HL-60 (cell line): ENCODE measurements around the gene NKAIN2.
"Not testable (repeated sequence)": the region's sequence is repeated elsewhere in the genome, so short reads cannot be mapped to it uniquely, and the experiment has no call there.

ENCODE experiments used
- DNase-seq, 2 experiments: peaks; one replicate each; pipeline ENCODE4 v3.0.0-alpha.2; 2010 to 2020; ENCODE audit warnings: low read depth in 1 of 2, low spot score in 1 of 2
- H3K27ac ChIP-seq: fragments of 250-450 bp; sonication (Bioruptor Pico); replicated peaks from 2 replicates; pipeline ENCODE4 v1.5.1; 2020; ENCODE audit warnings: mild to moderate bottlenecking, moderate library complexity
- H3K27me3 ChIP-seq: fragments of 250-450 bp; sonication (Bioruptor Pico); 2 replicates; pipeline ENCODE4 v1.5.1; 2021; ENCODE audit warnings: mild to moderate bottlenecking, moderate library complexity; ENCODE audit not compliant: insufficient read depth, poor library complexity, severe bottlenecking
- H3K4me3 ChIP-seq: replicated peaks from 2 replicates; pipeline ENCODE4 v1.5.1; 2011; ENCODE audit warnings: mild to moderate bottlenecking, control low read depth, low read length; ENCODE audit not compliant: insufficient read depth
- GABPA ChIP-seq: IDR thresholded peaks from 2 replicates; pipeline ENCODE4 v1.6.1; 2012; ENCODE audit warnings: low read depth
- POLR2AphosphoS5 ChIP-seq: IDR thresholded peaks from 2 replicates; pipeline ENCODE4 v1.6.1; 2012; ENCODE audit warnings: low read depth
- SPI1 ChIP-seq: IDR thresholded peaks from 2 replicates; pipeline ENCODE4 v1.6.1; 2012; ENCODE audit warnings: low read depth, mild to moderate bottlenecking, borderline replicate concordance
- TF ChIP-seq, protein P1 (sequence below): IDR thresholded peaks from one replicate; pipeline ENCODE4 v1.5.1; 2011; ENCODE audit warnings: low read length, control low read depth, inconsistent platforms; ENCODE audit not compliant: insufficient read depth
- TF ChIP-seq, protein P2 (sequence below): IDR thresholded peaks from 2 replicates; pipeline ENCODE4 v1.6.1; 2012; ENCODE audit warnings: low read depth; ENCODE audit not compliant: insufficient replicate concordance

NKAIN2 gene

DNA sequence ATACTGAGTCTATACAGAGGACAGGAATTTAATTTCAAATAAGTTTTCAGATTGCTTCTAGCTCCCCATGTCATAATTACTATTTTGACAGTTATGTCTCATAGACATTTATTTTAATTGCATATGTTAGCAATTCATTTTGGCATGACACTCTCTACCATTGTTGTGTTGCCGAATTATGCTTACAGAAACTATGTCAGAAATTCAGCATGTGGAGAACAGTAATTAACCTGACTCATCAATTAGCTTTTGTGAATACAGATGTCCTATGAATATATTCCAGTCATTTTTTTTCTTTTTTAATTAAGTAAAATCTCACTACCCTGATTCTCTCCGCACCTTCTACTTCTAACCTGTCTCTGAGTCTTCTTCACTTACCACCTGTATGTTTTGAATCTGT is 105.1 kb downstream of the NKAIN2 start:
- no peak for DNase-seq
- Histone ChIP-seq H3K4me3 (no peak overlapping the region), H3K27me3 (no peaks in the 10 kb centered on the region), H3K27ac (no peak overlapping the region)
- no peak for TF ChIP-seq SPI1
- TF ChIP-seq, protein P1, sequence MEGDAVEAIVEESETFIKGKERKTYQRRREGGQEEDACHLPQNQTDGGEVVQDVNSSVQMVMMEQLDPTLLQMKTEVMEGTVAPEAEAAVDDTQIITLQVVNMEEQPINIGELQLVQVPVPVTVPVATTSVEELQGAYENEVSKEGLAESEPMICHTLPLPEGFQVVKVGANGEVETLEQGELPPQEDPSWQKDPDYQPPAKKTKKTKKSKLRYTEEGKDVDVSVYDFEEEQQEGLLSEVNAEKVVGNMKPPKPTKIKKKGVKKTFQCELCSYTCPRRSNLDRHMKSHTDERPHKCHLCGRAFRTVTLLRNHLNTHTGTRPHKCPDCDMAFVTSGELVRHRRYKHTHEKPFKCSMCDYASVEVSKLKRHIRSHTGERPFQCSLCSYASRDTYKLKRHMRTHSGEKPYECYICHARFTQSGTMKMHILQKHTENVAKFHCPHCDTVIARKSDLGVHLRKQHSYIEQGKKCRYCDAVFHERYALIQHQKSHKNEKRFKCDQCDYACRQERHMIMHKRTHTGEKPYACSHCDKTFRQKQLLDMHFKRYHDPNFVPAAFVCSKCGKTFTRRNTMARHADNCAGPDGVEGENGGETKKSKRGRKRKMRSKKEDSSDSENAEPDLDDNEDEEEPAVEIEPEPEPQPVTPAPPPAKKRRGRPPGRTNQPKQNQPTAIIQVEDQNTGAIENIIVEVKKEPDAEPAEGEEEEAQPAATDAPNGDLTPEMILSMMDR = no peak
- no peak for TF ChIP-seq POLR2AphosphoS5
- TF ChIP-seq, protein P2, sequence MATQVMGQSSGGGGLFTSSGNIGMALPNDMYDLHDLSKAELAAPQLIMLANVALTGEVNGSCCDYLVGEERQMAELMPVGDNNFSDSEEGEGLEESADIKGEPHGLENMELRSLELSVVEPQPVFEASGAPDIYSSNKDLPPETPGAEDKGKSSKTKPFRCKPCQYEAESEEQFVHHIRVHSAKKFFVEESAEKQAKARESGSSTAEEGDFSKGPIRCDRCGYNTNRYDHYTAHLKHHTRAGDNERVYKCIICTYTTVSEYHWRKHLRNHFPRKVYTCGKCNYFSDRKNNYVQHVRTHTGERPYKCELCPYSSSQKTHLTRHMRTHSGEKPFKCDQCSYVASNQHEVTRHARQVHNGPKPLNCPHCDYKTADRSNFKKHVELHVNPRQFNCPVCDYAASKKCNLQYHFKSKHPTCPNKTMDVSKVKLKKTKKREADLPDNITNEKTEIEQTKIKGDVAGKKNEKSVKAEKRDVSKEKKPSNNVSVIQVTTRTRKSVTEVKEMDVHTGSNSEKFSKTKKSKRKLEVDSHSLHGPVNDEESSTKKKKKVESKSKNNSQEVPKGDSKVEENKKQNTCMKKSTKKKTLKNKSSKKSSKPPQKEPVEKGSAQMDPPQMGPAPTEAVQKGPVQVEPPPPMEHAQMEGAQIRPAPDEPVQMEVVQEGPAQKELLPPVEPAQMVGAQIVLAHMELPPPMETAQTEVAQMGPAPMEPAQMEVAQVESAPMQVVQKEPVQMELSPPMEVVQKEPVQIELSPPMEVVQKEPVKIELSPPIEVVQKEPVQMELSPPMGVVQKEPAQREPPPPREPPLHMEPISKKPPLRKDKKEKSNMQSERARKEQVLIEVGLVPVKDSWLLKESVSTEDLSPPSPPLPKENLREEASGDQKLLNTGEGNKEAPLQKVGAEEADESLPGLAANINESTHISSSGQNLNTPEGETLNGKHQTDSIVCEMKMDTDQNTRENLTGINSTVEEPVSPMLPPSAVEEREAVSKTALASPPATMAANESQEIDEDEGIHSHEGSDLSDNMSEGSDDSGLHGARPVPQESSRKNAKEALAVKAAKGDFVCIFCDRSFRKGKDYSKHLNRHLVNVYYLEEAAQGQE = no peak
- no peak for TF ChIP-seq GABPA

DNA sequence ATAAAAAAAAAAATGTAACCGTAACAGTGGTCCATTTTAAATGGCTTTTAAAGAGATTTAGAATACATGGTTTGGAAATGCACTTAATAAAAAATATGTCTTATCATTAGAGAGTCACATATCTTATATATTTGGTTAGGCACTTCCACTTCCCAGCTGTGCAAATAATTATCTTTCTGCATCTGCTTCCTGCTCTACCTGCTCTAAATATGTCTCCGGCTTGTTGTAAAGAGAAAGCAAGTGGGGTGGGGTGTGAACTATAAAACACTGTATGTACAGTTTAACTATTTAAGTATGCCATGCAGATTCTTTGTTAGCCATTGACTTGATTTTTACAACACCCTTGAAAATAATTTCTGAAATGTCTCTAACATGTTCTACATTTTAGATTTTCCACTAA is 106.3 kb downstream of the NKAIN2 start:
- DNase-seq = no peak
- Histone ChIP-seq H3K27me3 (no peaks in the 10 kb centered on the region), H3K27ac (no peak overlapping the region), H3K4me3 (no peak overlapping the region)
- no peak for TF ChIP-seq SPI1
- TF ChIP-seq GABPA = no peak
- TF ChIP-seq, protein P1 = no peak
- TF ChIP-seq POLR2AphosphoS5 = no peak
- TF ChIP-seq, protein P2 = no peak

DNA sequence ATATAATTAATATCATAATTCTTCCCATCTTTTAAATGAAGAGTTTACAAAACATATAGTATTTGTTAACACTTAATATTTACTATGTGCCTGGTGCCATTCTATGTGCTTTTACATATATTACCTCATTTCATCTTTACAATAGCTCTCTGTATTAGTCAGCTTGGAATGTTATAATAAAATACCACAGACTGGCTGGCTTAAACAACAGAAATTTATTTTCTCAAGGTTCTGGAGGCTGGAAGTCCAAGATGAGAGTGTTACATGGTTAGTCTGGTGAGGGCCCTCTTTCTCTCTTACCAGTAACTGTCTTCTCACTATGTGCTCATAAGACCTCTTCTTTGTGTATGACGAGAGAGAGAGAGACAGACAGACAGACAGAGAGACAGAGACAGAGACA is 110.2 kb downstream of the NKAIN2 start:
- Histone ChIP-seq H3K27ac (no peak overlapping the region), H3K4me3 (no peak overlapping the region), H3K27me3 (no peaks in the 10 kb centered on the region)
- TF ChIP-seq, protein P2 = no peak
- TF ChIP-seq POLR2AphosphoS5 (no peak), GABPA (no peak), SPI1 (no peak)
- TF ChIP-seq, protein P1 = no peak
- DNase-seq = no peak

DNA sequence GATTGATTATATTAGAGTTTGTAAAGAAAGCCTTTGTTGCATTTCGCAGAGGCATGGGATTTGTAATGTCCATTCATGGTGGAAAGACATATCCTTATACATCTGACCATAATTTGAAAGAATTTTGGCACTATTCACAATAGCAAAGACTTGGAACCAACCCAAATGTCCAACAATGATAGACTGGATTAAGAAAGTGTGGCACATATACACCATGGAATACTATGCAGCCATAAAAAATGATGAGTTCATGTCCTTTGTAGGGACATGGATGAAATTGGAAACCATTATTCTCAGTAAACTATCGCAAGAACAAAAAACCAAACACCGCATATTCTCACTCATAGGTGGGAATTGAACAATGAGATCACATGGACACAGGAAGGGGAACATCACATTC is 119.7 kb downstream of the NKAIN2 start:
- H3K27ac ChIP-seq, H3K4me3 ChIP-seq, H3K27me3 ChIP-seq, DNase-seq: not testable (repeated sequence)
